PC-3 (cell line): Measurements from ENCODE around the gene FLCN. TPM values are rescaled to one million over a fixed set of nuclear protein-coding genes. Genes with fewer than 3 reads are reported as not detected.

ENCODE experiments used
- ATAC-seq: fragments of 200-7000 bp; cut with Tn5 transposase; 2 replicates; pipeline ENCODE4 v1.9.1; 2020; ENCODE audit warnings: mild to moderate bottlenecking, moderate library complexity
- BruUV-seq: library from RNA; stranded (reverse); fragments of 400-500 nt; replicated peaks from 2 replicates; lab custom pipeline; 2021; lab: Mats Ljungman, UMichigan
- CTCF ChIA-PET: fragments of 300-600 bp; sonication (Branson Sonifier 250); formaldehyde crosslinking; loops from one replicate; lab custom pipeline; 2022; ENCODE audit warnings: antibody characterized with exemption; lab: Charles Lee
- POLR2A ChIA-PET: fragments of 300-600 bp; sonication (Branson Sonifier 250); formaldehyde crosslinking; loops from one replicate; lab custom pipeline; 2022; ENCODE audit warnings: antibody characterized with exemption; ENCODE audit not compliant: unreplicated experiment; lab: Charles Lee
- DNase-seq: peaks from one replicate; pipeline ENCODE4 v3.0.0-alpha.2; 2015
- H2AFZ ChIP-seq: fragments of 300-600 bp; sonication (generic); 2 replicates; pipeline ENCODE4 v1.6.0; 2016; ENCODE audit warnings: antibody characterized with exemption, low read length
- H3F3A ChIP-seq: fragments of 300-600 bp; sonication (generic); one replicate; pipeline ENCODE4 v1.6.0; 2017; ENCODE audit warnings: antibody characterized with exemption, low read length, control low read depth, mild to moderate bottlenecking; ENCODE audit not compliant: unreplicated experiment
- H3K27ac ChIP-seq: fragments of 300-600 bp; sonication (generic); 2 replicates; pipeline ENCODE4 v1.5.1; 2016; ENCODE audit warnings: mild to moderate bottlenecking, low read length
- H3K27me3 ChIP-seq: fragments of 300-600 bp; sonication (generic); 2 replicates; pipeline ENCODE4 v1.6.1; 2016; ENCODE audit warnings: low read length, mixed read lengths
- H3K36me3 ChIP-seq: fragments of 300-600 bp; sonication (generic); 2 replicates; pipeline ENCODE4 v1.6.1; 2016; ENCODE audit warnings: low read depth, mixed run types, low read length, mixed read lengths
- H3K4me1 ChIP-seq: fragments of 300-600 bp; sonication (generic); 2 replicates; pipeline ENCODE4 v1.5.1; 2016; ENCODE audit warnings: low read length; ENCODE audit not compliant: insufficient read depth
- H3K4me2 ChIP-seq: fragments of 300-600 bp; sonication (generic); 2 replicates; pipeline ENCODE4 v1.6.0; 2016; ENCODE audit warnings: low read length
- H3K4me3 ChIP-seq: fragments of 300-600 bp; sonication (generic); 2 replicates; pipeline ENCODE4 v1.5.1; 2016; ENCODE audit warnings: mild to moderate bottlenecking, low read length, mixed read lengths
- H3K79me2 ChIP-seq: fragments of 300-600 bp; sonication (generic); 2 replicates; pipeline ENCODE4 v1.6.1; 2017; ENCODE audit warnings: low read length, mixed read lengths
- H3K9ac ChIP-seq: fragments of 300-600 bp; sonication (generic); 2 replicates; pipeline ENCODE4 v1.6.0; 2016; ENCODE audit warnings: mild to moderate bottlenecking, low read length
- H3K9me2 ChIP-seq: fragments of 300-600 bp; sonication (generic); replicated peaks from 2 replicates; pipeline ENCODE4 v1.6.1; 2016; ENCODE audit warnings: mixed run types, low read length, mixed read lengths
- H3K9me3 ChIP-seq: fragments of 300-600 bp; sonication (generic); 2 replicates; pipeline ENCODE4 v1.6.1; 2016; ENCODE audit warnings: low read length, mixed read lengths
- H4K20me1 ChIP-seq: fragments of 300-600 bp; sonication (generic); 2 replicates; pipeline ENCODE4 v1.6.1; 2016; ENCODE audit warnings: low read length, mixed read lengths
- CTCF ChIP-seq: fragments of 300-600 bp; sonication (generic); conservative IDR thresholded peaks from 2 replicates; pipeline ENCODE4 v1.5.1; 2017; ENCODE audit warnings: antibody characterized with exemption, low read depth, mild to moderate bottlenecking, low read length
- EZH2 ChIP-seq: fragments of 300-600 bp; sonication (generic); IDR thresholded peaks from one replicate; pipeline ENCODE4 v1.6.1; 2017; ENCODE audit warnings: antibody characterized with exemption, mild to moderate bottlenecking, low read length; ENCODE audit not compliant: unreplicated experiment
- EZH2phosphoT487 ChIP-seq: fragments of 300-600 bp; sonication (generic); IDR thresholded peaks from 2 replicates; pipeline ENCODE4 v1.6.1; 2018; ENCODE audit warnings: mild to moderate bottlenecking, antibody characterized with exemption, low read length, borderline replicate concordance
- intact Hi-C: fragments of 100-400 bp; cut with micrococcal nuclease; formaldehyde crosslinking; loops from 2 replicates; pipeline ENCODE4 v1.9.0; 2023
- total RNA-seq: library from RNA; depleted of rRNA; stranded (reverse); fragments of >200 nt; gene quantifications from 2 replicates; pipeline ENCODE4 v1.2.3, GENCODE V29; 2014

FLCN gene
- total RNA-seq, 1 experiment from 2014 or later: 30.8 TPM

- POLR2A ChIA-PET: no interaction called here
Observed at GRCh38 chr17:17229416-17230384, 7.3 kb downstream of the FLCN start.

GRCh38 chr17:17228521-17229279, 8.3 kb downstream of the FLCN start:
- intact Hi-C loops: no loop called here
- no peak overlapping the region for H3K4me3 ChIP-seq
- no peaks in the 10 kb centered on the region for H3F3A ChIP-seq
- no TSS peak for BruUV-seq
- POLR2A ChIA-PET: no interaction called here
- H3K9me2 ChIP-seq: no peaks in the 10 kb centered on the region
- ATAC-seq (no peak), DNase-seq (no peak)
- H2AFZ ChIP-seq: no peak overlapping the region
- H3K4me2 ChIP-seq: no peak overlapping the region
- H3K36me3 ChIP-seq: peaks cover 52% of the 10 kb centered on the region
- H3K4me1 ChIP-seq: no peaks in the 10 kb centered on the region
- H3K9me3 ChIP-seq: no peaks in the 10 kb centered on the region
- no peaks in the 10 kb centered on the region for H4K20me1 ChIP-seq
- no peak overlapping the region for H3K9ac ChIP-seq
- TF ChIP-seq EZH2: no peak
- no peak for TF ChIP-seq EZH2phosphoT487
- no peak for TF ChIP-seq CTCF
- no peak overlapping the region for H3K27ac ChIP-seq
- CTCF ChIA-PET: no interaction called here
- no peaks in the 10 kb centered on the region for H3K27me3 ChIP-seq
- H3K79me2 ChIP-seq: peaks cover 14% of the 10 kb centered on the region

More at GRCh38 chr17:17229416-17230384, 7.3 kb downstream of the FLCN start:
- Histone ChIP-seq H3K27ac (no peak overlapping the region), H2AFZ (no peak overlapping the region), H3F3A (no peaks in the 10 kb centered on the region), H3K36me3 (peaks cover 46% of the 10 kb centered on the region), H4K20me1 (no peaks in the 10 kb centered on the region), H3K4me3 (no peak overlapping the region), H3K9me2 (no peaks in the 10 kb centered on the region), H3K9ac (no peak overlapping the region), H3K9me3 (no peaks in the 10 kb centered on the region), H3K4me2 (no peak overlapping the region), H3K27me3 (no peaks in the 10 kb centered on the region), H3K4me1 (no peaks in the 10 kb centered on the region), H3K79me2 (peaks cover 24% of the 10 kb centered on the region)
- intact Hi-C loops: no loop called here
- TF ChIP-seq CTCF (no peak), EZH2phosphoT487 (no peak), EZH2 (no peak)
- no peak for ATAC-seq
- no TSS peak for BruUV-seq
- no peak for DNase-seq
- CTCF ChIA-PET: no interaction called here
